Midbrain (tissue), 1 donor: ENCODE measurements around the gene CUL2.
"Not testable (repeated sequence)": the region's sequence is repeated elsewhere in the genome, so short reads cannot be mapped to it uniquely, and the experiment has no call there.

Source experiments
- DNase-seq: peaks from one replicate; lab custom pipeline; 2025; lab: John Stamatoyannopoulos, UW

CUL2 gene

DNA sequence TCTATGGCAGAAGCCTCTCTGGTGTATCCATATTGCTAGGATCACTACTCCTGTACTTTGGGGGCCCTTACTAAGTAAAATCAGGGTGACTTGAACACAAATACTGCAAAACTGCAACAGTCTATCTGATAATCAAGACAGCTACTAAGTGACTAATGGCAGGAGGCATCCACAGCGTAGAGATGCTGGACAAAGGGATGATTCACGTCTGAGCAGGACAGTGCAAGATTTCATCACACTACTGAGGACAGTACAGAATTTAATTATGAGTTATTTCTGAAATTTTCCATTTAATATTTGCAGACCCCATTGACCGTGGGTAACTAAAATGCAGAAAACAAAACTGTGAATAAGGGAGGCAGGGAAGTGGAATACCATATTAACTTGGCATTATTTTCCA lies 10.4 kb downstream of the CUL2 start:
- DNase-seq = no peak

GRCh38 chr10:35079265-35079664 lies 10.9 kb downstream of the CUL2 start:
- DNase-seq = no peak

DNA sequence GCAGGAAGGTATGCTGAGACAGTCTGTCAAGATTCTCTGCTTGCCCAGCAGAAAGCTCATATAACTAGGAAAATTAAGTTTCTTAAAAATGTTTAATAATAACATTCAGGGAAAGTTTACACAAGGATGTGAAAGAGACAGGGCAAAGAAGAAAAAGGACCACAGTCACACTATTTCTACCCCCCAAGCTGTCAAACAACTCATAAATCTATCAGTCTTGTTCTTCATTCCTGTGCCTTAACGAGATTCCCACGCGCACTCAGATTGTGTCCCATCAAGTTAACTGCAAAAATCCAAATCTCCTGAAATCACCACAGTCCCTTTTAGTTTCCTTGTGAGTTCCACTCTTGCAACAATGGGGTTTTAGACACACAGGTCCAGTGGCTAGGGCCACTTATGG lies 14.9 kb downstream of the CUL2 start:
- DNase-seq = no peak

DNA sequence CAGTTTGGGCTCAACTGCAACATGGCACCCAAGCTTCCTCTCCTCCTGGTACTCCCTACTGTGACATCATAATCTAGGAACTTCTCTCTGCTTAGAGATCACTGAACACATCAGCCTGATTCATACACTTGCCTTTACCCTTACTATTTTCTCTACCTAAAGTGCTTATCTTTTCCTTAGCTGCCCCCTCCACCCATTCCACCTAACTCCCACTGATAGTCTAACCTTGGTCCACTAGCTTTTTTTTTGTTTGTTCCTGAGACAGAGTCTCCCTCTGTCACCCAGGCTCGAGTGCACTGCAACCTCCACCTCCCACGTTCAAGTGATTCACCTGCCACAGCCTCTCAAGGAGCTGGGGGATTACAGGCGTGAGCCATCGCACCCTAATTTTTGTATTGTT lies 15.9 kb downstream of the CUL2 start:
- DNase-seq = no peak

DNA sequence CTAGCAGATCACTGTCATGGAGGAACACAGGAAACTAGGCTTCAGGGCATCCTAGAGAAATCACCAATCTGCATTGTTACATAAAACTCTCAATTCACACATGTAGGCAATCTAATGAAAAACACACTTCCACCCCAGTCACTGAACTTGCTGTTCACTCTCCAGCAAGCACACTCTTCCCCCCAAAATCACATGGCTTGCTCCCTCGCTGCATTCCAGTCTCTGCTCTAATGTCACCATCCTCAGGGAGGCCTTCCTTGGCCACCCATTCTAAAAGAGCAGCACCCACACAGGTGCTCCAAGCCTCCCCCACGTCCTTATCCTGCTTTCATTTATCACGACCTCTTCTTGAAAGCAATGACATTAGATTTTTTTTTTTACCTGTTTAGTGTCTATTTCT lies 19.6 kb downstream of the CUL2 start:
- DNase-seq = no peak

GRCh38 chr10:35063837-35064454 lies 26.2 kb downstream of the CUL2 start:
- DNase-seq = no peak

GRCh38 chr10:35059481-35059880 lies 30.7 kb downstream of the CUL2 start:
- no peak for DNase-seq

DNA sequence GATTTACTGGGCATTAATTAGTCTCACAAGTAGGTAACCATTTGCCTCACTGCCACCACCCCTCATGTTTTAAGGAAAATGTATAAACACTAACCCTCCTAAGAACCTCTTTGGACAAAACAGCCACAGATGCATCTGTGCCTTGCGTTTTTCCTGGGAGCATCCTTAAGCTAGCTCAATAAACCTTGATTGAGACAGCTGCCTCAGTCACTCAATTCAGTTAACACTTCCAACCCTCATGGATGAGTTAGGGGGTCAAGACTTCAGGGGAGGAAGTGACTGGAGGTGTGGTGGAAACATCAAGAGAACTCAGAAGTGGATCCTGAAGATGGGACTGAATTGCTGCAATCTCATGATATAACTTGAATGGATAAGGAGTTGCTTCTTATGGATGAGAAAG lies 31.5 kb downstream of the CUL2 start:
- DNase-seq = no peak

GRCh38 chr10:35058134-35058533 lies 32.0 kb downstream of the CUL2 start:
- DNase-seq = no peak

DNA sequence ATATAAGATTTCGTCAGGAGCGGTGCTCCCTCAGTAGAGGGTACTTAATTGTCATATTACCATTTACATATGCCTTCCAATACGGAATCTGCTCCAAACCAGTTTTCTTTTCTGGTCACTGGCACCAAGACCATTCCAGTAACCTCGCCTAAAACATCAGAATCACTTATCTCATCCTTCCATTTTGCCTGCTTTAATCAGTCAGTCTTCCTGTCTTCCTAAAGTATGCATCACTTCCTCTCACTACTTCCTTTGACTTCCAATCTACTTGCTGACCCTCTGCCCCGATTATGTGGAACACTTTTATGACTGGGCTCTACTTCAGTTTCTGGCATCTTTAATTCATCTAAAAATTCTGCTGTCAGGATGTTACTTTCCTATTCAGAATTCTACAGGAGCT lies 33.5 kb downstream of the CUL2 start:
- DNase-seq = no peak

DNA sequence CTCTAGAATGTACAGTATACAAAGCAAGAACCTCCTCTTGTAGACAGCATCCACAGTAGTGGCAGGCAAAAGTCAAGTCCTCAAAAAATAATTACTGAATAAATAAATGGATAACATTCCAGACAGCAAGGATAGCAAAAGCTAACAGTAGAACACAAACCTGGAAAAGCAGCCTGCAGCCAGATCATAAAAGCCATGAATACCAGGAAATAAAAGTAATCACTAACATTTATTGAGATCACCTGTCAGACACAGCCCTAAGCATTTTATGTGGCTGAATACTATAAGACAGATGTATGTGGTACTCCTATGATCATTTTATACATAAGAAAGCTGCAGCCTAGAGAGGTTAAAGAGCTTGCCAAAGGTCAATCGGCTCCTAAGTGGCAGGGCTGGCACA lies 34.0 kb downstream of the CUL2 start:
- DNase-seq = no peak

GRCh38 chr10:35050568-35050967 lies 39.6 kb downstream of the CUL2 start:
- no peak for DNase-seq

DNA sequence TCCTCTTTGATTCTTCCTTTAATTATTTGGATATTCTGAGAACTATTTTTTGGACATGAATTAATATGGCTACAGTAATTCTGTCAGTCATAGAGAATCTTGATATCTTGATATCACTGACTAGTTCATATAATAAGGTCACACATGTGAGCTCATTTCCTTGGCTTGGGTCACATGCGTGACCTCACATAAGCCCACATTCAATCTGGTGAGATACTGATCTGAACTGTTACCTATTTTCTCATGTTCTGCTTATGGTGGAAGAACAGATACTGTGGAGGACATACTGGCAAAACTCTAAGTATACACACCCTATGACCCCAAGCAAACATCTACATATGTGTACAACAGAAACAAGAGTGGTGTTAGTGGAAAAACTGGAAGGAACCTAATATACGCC lies 44.1 kb downstream of the CUL2 start:
- DNase-seq = no peak

DNA sequence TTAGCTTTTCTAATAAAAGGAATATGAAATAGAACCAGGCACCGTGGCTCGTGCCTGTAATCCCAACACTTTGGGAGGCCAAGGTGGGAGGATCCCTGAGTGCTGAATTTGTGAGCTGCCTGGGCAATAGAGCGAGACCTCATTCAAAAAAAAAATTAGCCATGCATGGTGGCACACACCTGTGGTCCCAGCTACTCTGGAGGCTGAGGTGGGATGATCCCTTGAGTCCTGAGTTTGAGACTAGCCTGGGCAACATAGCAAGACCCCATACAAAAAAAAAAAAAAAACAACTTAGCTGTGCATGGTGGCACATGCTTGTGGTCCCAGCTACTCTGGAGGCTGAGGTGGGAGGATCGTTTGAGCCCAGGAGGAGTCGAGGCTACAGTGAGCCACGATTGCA lies 44.9 kb downstream of the CUL2 start:
- not testable (repeated sequence) for DNase-seq

DNA sequence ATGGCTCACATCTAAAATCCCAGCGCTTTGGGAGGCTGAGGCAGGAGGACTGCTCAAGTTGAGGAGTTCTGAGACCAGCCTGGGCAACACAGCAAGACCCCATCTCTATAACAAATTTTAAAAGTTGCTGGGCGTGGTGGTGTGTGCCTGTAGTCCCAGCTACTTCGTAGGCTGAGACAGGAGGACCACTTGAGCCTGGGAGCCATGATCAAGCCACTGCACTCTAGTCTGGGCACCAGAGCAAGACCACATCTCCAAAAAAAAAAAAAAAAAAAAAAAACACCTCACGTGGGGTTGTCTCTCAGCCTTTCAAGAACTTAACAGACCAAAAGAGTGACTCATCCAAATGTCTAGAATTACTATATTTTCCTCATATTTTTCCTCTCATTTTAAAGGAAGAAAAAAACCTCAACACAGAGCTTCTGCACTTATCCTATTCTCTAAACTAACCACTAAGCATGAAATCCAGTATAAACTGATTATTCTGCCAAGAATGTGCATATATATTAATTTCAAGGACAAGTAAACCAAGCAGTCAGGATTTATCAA lies 46.3 kb downstream of the CUL2 start:
- DNase-seq = no peak

GRCh38 chr10:35042783-35043182 lies 47.4 kb downstream of the CUL2 start:
- DNase-seq = no peak

DNA sequence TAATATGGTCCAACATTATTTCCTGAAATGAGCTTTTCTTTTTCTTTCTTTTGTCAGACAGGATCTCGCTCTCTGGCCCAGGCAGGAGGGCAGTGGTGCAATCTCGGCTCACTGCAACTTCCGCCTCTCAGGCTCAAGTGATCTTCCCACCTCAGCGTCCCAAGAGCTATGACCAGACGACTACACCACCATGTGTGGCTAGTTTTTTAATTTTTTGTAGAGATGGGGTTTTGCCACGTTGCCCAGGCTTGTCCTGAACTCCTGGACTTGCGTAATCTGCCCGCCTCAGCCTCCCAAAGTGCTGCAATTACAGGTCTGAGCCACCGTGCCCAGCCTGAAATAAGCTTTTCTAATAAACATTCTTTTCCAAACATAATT lies 48.6 kb downstream of the CUL2 start:
- DNase-seq = no peak

GRCh38 chr10:35040760-35041501 lies 49.2 kb downstream of the CUL2 start:
- no peak for DNase-seq

DNA sequence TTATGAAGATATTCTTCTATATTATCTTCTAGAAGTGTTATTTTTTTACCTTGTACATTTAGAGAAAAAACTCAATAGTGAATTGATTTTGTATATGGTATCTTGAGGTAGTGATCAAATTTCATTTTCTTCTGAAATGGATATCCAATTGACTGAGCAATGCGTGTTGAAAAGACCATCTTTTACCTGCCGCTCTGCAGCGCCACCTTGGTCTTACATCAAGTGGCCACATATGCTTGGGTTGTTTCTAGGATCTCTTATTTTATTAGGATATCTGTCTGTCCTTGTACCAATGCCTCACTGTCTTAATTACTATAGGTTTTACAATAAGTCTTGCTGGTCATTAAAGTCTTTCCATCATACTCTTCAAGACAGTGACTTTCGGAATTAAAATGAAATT lies 53.0 kb downstream of the CUL2 start:
- DNase-seq = no peak

GRCh38 chr10:35035606-35036005 lies 54.5 kb downstream of the CUL2 start:
- no peak for DNase-seq

DNA sequence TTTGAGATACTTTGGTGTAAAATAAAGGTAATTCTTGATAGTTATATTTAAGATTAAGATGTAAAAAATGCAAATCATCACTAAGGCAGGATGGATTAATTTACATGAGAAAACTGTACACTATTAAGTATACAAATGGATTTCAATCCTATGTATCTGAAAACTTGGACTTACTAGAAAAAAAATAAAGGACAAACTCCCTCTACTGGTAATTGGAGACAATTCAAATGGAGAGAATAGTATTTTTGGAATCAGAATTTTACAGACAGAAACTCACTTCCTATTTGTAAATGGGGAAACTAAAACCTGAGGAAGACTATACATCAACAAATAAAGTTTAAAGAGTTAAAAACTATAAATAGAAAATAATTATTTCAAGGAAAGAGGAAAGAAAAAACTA lies 62.6 kb downstream of the CUL2 start:
- DNase-seq = no peak

DNA sequence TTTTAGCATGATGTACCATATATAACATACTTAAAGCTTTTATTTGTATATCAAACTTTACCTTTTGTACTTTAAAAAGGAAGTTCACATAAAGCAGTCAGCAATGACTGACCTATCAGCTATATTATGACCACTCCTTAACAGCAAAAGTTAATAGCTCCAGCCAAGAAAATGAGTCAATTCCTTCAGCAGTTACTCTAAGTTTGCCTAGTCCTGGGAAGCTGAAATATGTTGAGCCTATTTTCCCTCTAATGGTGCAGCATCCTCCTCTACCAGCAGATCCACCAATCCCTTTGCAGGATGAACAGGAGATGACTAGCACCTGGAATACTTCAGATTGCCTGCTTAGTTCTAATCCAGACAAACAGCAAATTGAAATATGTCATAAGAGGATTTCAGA lies 64.2 kb downstream of the CUL2 start:
- no peak for DNase-seq

GRCh38 chr10:35020481-35020880 lies 69.7 kb downstream of the CUL2 start:
- DNase-seq = no peak
